ENCODE results near the gene TMEM200A.

Gene TMEM200A

DNA sequence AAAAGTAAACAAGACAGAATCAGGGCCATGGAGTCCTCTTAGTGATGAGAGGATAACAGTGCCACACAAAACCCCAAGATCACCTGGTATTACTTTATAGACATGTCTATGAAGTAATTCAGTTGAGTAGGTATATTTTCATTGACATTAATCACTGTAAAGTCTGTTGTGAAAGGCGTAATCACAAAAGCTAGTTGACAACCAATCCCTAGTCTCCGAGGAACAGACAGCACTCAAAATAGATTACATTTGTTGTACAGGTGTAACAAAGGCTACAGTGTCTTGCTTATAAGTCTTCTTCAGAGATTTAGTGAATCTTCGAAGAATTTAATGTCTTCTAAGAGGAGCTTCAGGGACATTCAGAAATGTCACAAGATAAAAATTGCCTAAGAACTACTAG is 120.1 kb downstream of the TMEM200A start:
- H3K27ac ChIP-seq = no peak overlapping the region
- TF ChIP-seq CTCF (conservative IDR thresholded peaks at IDR 0.05) = no peak

GRCh38 chr6:130486417-130486816 is 120.6 kb downstream of the TMEM200A start:
- H3K27ac ChIP-seq = no peak overlapping the region
- TF ChIP-seq CTCF (conservative IDR thresholded peaks at IDR 0.05) = no peak

DNA sequence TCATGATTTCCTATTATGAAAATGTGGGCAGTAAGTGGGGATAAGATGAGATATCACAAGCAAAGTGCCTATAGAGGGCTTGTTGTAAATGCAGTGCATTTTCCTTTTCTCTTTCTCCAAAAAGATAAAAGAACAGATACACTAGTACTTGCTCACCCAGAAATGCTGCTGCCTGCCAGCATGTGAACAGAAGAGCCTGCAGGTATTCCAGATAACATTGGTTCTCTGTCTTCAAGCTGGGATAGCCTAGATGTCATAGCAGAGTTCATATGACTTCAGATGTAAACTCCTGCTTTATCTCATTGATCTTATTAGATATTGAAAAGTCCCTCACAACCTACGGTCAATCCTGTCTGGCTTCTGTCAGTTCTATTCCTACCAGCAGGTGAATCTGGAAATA is 123.7 kb downstream of the TMEM200A start:
- no peak overlapping the region for H3K27ac ChIP-seq
- no peak for TF ChIP-seq CTCF (conservative IDR thresholded peaks at IDR 0.05)

All from VCaP (cell line).